Measurements from ENCODE around the gene PER1. TPM values are rescaled to one million over a fixed set of nuclear protein-coding genes. Genes with fewer than 3 reads are reported as not detected.

Gene PER1
- total RNA-seq (2011; cell fraction: chromatin; rRNA removed; ENCODE audit: low replicate concordance) = 48.2 and 140 TPM in 2 replicates
- 69.2 and 70.9 TPM in 2 replicates for total RNA-seq (2011; cell fraction: nucleolus; rRNA removed)
- 56.7 and 63.2 TPM in 2 replicates for total RNA-seq (2011; cell fraction: nucleoplasm; rRNA removed)
- 4.5 and 10.5 TPM in 2 replicates for total RNA-seq (2014; rRNA removed)
- 1.3 and 2.1 TPM in 2 replicates for total RNA-seq (2014; rRNA removed; fragmentation: Illumina TruSeq; extraction: Trizol)
- 1.6 and 2.0 TPM in 2 replicates for total RNA-seq (2015; rRNA removed; fragmentation: Illumina TruSeq; extraction: Trizol)
- total RNA-seq (2021) = 24.4 and 26.0 TPM in 2 replicates
- 3.4 and 11.1 TPM in 2 replicates for polyA plus RNA-seq (2011; rRNA removed)
- polyA plus RNA-seq (2011; cell fraction: cytosol; rRNA removed) = 2.9 and 4.2 TPM in 2 replicates
- polyA plus RNA-seq (2011; cell fraction: nucleus; rRNA removed) = 21.8 and 47.2 TPM in 2 replicates
- 8.0 and 12.4 TPM in 2 replicates for polyA plus RNA-seq (2012)
- 6.7 and 11.2 TPM in 2 replicates for polyA plus RNA-seq (2014; fragmentation: Illumina TruSeq; extraction: Trizol)
- polyA plus RNA-seq (2014; fragmentation: Nextera tagmentation; extraction: Ambion mirVana) = under 1 TPM; 0.13 to 0.25 TPM
- polyA plus RNA-seq (2014; rRNA removed) = 11.0 TPM in 2 replicates
- polyA minus RNA-seq (2011; rRNA and poly(A)+ RNA removed) = 3.6 and 5.6 TPM in 2 replicates
- polyA minus RNA-seq (2011; cell fraction: cytosol; rRNA and poly(A)+ RNA removed) = 14.1 and 21.2 TPM in 2 replicates
- polyA minus RNA-seq (2011; cell fraction: nucleus; rRNA and poly(A)+ RNA removed) = 17.4 and 17.8 TPM in 2 replicates
- Bru-seq, nascent RNA = percentile 56 among the genes with signal in this experiment
- percentile 53 among the genes with signal in this experiment for BruChase-seq, experiment 1, labeled RNA remaining after a 2-hour chase
- BruChase-seq, experiment 2, labeled RNA remaining after a 6-hour chase = percentile 55 among the genes with signal in this experiment
- long read RNA-seq, experiment 1, partial matches to known transcripts = 31 of 56 reads
- long read RNA-seq, experiment 1, other reads (novel, unspliced or antisense) = 23 of 56 reads
- long read RNA-seq, experiment 2, full-length matches to known transcripts = 3 of 20 reads
- long read RNA-seq, experiment 2, partial matches to known transcripts = 0 of 20 reads
- long read RNA-seq, experiment 2, other reads (novel, unspliced or antisense) = 17 of 20 reads
- long read RNA-seq, experiment 3, partial matches to known transcripts = 1 of 1 reads
- long read RNA-seq, experiment 3, other reads (novel, unspliced or antisense) = 0 of 1 reads

- ChIA-PET CTCF (ENCODE audit: low intra/inter-chr PET ratio) (no interaction called here), POLR2A (interaction anchor here (0.6 to 1.0 kb wide), 6 partner anchors 9 to 186 kb away, joined by 3 to 11 read pairs (median 4); no protein-coding TSS in a partner anchor)
- H3K4me3 ChIP-seq = peak within 1 kb of the TSS; percentile 53
- no peak for TF ChIP-seq DNMT1 (IDR thresholded peaks at IDR 0.05)
- TF ChIP-seq ZFP1 (CRISPR knock-in tag; IDR thresholded peaks at IDR 0.05) = no peak
- TF ChIP-seq KLF16 (IDR thresholded peaks at IDR 0.05) = no peak
- TF ChIP-seq POLR2H (tag; IDR thresholded peaks at IDR 0.05; ENCODE audit: low read depth) = no peak
- TF ChIP-seq ZFX (CRISPR knock-in tag; IDR thresholded peaks at IDR 0.05) = peak; percentile 14; the same call in 1 of the 2 replicates
- peak; percentile 78 for TF ChIP-seq BHLHE40 (IDR thresholded peaks at IDR 0.05; ENCODE audit: low read length)
- TF ChIP-seq CTCF (IDR thresholded peaks at IDR 0.05 in 2 of 3, conservative IDR thresholded peaks at IDR 0.05 in 1 of 3; ENCODE audit: insufficient read depth in 2 of 3, low read depth in 1 of 3, low read length in 3 of 3) = no peak
- TF ChIP-seq, protein P1, sequence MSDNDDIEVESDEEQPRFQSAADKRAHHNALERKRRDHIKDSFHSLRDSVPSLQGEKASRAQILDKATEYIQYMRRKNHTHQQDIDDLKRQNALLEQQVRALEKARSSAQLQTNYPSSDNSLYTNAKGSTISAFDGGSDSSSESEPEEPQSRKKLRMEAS (CRISPR knock-in tag; IDR thresholded peaks at IDR 0.05) = peak; percentile 85
- TF ChIP-seq SRSF9 (IDR thresholded peaks at IDR 0.05; ENCODE audit: borderline replicate concordance, low read depth, low read length) = no peak
- TF ChIP-seq NR2C1 (IDR thresholded peaks at IDR 0.05) = no peak
- TF ChIP-seq NR2C1 (tag; IDR thresholded peaks at IDR 0.05) = 0 out of 2 replicates have a peak, but pooled peaks have one; percentile 34
- TF ChIP-seq JUND (IDR thresholded peaks at IDR 0.05; ENCODE audit: borderline replicate concordance, low read depth, low read length) = 0 out of 2 replicates have a peak, but pooled peaks have one; percentile 18
- TF ChIP-seq JUND (tag; IDR thresholded peaks at IDR 0.05; ENCODE audit: borderline replicate concordance, low read depth, low read length) = no peak; the same call in 2 of the 3 replicates
- no peak for TF ChIP-seq PHB (CRISPR knock-in tag; IDR thresholded peaks at IDR 0.05)
- no peak for TF ChIP-seq ZNF133 (CRISPR knock-in tag; IDR thresholded peaks at IDR 0.05)
- TF ChIP-seq SOX6 (IDR thresholded peaks at IDR 0.05) = no peak; the same call in 1 of the 2 replicates
- no peak for TF ChIP-seq BRCA1 (IDR thresholded peaks at IDR 0.05)
- no peak for TF ChIP-seq BRCA1 (CRISPR knock-in tag; IDR thresholded peaks at IDR 0.05)
These were observed at the start of gene PER1 for GRCh38 chr17:8152112-8152775. Gene PER1, minus strand, starts transcription at chr17:8152404. Its CDS starts 1,698 bp downstream, at chr17:8150706.

More at GRCh38 chr17:8152112-8152775, at the start of gene PER1:
- H4K20me1 ChIP-seq (replicated peaks; ENCODE audit: control insufficient read depth, insufficient read depth, low read length) = 0 out of 2 replicates have a peak, but pooled peaks cover 4% of the 10 kb centered on the region
- 0% methylated on average over 28 of the region's 42 CpGs for WGBS (ENCODE audit: insufficient coverage, low coverage, missing lambda C conversion rate)
- H3K36me3 ChIP-seq (ENCODE audit: control insufficient read depth, insufficient read depth, low read length) = peaks cover 27% of the 10 kb centered on the region; the same call in 2 of the 3 replicates
- ATAC-seq = peak; percentile 63
- in situ Hi-C loops (cut with MboI) = no loop called here
- H3K4me1 ChIP-seq (replicated peaks in 1 of 2; ENCODE audit: control insufficient read depth in 2 of 2, insufficient read depth in 2 of 2, low read length in 2 of 2) = peaks cover 31 to 73% of the 10 kb centered on the region in 2 experiments
- peak within 1 kb of the TSS; percentile 89 for H3K4me2 ChIP-seq (ENCODE audit: insufficient read depth, low read length)
- DNase-seq (ENCODE audit: extremely low read depth in 1 of 4, low spot score in 3 of 4) = peak; percentile 87 to 95 (median 90)
- intact Hi-C loops (cut with micrococcal nuclease) = no loop called here
- no peaks in the 10 kb centered on the region for H3K9me3 ChIP-seq (replicated peaks; ENCODE audit: control insufficient read depth, insufficient read depth, low read depth, low read length)
- peak within 1 kb of the TSS; percentile 70 for H2AFZ ChIP-seq (ENCODE audit: low read depth, low read length)
- peak; percentile 86 for FAIRE-seq
- no TSS peak for BruUV-seq (replicated peaks)
- H3K79me2 ChIP-seq (ENCODE audit: control insufficient read depth, insufficient read depth, low read length) = peaks cover 43% of the 10 kb centered on the region
- H3K27me3 ChIP-seq (ENCODE audit: control insufficient read depth in 2 of 2, insufficient read depth in 2 of 2, low read length in 2 of 2) = no peaks in the 10 kb centered on the region
- peak within 1 kb of the TSS; percentile 94 for H3K27ac ChIP-seq (ENCODE audit: extremely low read depth, low read depth, low read length)
- peak within 1 kb of the TSS; percentile 75 to 95 for H3K9ac ChIP-seq (ENCODE audit: insufficient read depth in 1 of 2, low read depth in 2 of 2, low read length in 2 of 2)
- no peaks in the 10 kb centered on the region for H3K9me1 ChIP-seq (ENCODE audit: control insufficient read depth, insufficient read depth, low read length)

Measured in K562 (cell line).